HG03469 (cell line): Measurements from ENCODE around the gene GSK3B.

ENCODE experiments used
- ATAC-seq: cut with Tn5 transposase; IDR thresholded peaks from one replicate; pipeline ENCODE4 v1.9.1; 2021; ENCODE audit warnings: mild to moderate bottlenecking, moderate library complexity, moderate number of reproducible peaks; ENCODE audit not compliant: unreplicated experiment

GSK3B gene

GRCh38 chr3:119950666-119951325, 143.5 kb downstream of the GSK3B start:
- ATAC-seq: no peak

- no peak for ATAC-seq
Observed at GRCh38 chr3:119945291-119945690, 149.0 kb downstream of the GSK3B start.

- ATAC-seq: no peak
Observed at GRCh38 chr3:119944091-119944490, 150.2 kb downstream of the GSK3B start.

- no peak for ATAC-seq
Observed at GRCh38 chr3:119939077-119939476, 155.2 kb downstream of the GSK3B start.

DNA sequence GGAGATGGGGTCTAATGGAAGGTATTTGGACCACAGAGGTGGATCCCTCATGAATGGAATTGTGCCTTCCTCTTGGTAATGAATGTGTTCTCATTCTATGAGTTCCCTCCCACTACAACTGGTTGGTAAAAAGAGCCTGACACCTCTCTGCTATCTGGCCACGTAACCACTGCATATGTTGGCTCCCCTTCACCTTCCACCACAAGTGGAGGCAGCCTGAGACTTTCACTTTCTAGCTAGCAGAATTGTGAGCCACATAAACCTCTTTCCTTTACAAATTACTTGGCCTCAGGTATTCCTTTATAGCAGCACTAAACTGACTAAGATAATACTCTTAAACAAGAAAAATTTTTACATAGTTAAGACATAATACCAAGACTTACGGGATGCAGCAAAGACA, 157.0 kb downstream of the GSK3B start:
- ATAC-seq: peak; percentile 96

DNA sequence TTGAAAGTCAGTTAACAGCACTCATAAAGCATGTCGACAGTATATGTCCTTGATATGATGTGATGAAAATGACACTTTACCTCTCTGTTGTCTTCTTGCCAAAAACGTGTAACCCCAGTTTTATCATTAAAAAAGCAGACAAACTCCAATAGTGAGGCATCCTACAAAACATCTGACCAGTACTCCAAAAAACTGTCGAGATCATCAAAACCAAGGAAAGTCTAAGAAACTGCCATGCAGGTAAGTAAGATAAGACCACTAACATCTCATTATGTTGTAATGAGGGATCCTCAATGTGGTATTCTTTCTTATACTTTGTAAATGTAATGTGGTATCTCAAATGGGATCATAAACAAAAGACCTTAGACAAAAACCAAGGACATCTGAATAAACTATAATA, 160.0 kb downstream of the GSK3B start:
- no peak for ATAC-seq

DNA sequence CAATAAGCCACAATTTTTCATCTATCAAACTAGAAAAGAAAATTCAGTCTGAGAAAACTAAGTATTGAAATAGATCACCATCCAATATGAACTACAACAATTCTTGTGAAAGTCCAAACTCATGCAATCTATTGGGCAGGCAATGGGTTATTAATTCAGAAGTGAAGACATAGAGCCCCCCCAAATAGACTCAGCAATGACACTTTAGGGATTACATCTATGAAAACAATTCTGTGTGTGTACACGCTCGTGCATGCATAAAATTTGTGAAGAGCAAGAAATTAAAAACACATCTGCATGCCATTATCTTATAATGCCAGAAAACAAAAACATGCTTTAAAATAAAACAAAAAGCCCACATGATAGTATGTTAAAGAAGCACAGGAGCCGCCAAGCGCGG, 161.0 kb downstream of the GSK3B start:
- ATAC-seq: no peak

DNA sequence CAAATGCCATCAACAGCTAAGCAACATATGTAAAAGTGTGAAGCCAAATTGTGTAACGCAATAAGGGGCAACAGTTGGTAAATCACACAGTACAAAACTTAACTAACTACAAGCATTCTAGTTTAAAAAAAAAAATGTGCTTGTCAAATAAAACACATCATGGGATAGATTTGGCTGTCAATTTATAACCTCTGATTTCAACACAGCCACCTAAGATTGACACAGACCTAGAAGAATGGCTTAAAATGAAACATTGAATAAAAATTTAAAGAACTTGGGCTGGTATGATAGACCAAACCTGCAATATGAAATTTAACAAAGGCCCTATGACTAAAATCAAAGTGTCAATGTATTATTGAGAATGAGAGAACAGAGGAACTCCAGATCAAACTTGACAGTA, 164.0 kb downstream of the GSK3B start:
- ATAC-seq: no peak

DNA sequence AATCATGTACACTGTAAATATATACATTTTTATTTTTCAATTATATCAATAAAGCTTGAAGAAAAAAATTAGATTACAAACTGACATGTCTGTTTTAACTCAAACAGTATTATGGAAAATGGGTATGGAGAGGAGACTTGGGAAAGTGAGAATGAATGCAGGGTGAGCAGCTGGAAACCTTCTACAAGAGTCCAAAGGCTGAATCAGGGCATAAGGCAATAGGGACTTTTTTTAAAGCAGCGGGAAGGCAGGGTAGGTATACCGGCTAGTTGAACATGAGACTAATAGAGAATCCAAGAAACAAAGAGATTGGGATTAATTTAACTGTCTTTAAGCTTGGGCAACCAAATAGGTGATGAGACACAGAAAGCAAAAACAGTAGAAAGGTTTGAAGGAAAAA, 167.1 kb downstream of the GSK3B start:
- ATAC-seq: no peak

- no peak for ATAC-seq
Observed at GRCh38 chr3:119924111-119925094, 169.8 kb downstream of the GSK3B start.

DNA sequence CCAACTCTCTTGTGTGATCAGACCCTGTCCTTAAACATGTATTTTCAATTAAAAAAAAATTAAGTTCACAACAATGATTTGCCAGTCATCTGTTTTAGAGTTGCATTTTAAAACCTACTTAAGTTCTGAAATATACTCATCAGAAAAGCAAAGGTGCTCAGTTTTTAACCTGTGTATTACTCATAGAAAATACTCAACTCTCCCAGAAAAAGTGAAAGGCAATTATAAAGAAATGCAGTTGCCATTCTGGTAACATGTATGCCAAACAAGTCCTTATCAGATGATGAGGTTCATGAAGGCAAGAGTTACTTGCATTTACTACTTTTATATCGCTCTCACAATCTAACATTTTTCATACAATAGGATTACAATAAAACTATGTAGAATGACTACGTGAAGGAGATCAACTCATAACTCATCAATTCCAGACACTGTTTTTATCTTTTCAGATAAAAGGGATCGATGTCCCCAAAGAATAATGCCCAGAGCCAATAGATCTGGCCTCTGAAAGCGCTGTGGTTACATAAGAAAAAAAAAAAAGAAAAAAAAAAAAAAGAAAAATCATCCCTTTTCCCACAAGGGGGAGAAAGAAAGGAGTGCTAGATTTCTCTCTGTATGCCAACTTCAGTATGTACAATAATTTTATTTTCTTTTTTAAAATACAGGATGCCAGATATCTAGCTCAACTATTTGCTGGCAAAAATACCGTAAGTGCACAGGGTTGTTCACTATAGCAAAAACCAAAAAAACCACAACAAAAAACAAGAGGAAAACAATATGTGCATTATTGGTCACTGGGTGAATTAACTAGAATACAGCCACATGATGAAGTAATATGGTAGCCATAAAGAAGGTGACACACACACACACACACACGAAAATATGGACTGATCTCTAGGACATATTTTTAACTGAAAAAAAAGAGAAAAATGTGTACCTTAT, 175.0 kb downstream of the GSK3B start:
- ATAC-seq: no peak

DNA sequence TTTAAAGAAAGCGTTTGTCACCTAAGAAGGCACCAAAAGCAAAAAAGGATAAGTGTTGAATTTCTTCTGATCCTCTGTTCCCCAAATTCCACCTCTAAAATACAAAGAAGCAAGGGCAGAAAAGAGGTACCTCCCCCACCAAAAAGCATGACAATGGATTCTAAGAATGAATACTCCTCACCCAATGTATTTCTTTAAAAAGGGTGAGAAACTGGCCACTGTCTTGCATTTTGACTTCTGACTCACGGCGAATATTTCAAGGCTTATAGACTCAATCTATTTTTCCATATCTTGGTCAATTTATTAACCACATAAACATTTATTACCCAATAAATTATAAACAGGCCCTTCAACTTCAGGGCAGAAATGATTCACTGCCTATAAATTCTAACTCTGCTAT, 181.2 kb downstream of the GSK3B start:
- no peak for ATAC-seq

DNA sequence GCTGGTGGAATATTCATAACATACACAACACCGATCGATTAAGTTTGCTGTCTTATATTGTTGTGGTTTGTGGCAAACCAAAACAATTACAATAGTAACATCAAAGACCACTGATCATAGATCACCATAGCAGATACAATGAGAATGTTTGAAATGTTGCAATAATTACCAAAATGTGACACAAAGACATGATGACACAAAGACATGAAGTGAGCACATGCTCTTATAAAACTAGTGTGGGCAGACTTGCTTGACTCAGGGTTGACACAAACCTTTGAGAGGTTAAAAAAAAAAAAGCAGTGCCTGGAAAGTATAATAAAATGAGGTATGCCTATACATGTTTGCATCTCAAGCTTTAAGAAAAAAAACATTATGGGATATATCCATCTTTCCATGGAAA, 182.0 kb downstream of the GSK3B start:
- ATAC-seq: no peak

DNA sequence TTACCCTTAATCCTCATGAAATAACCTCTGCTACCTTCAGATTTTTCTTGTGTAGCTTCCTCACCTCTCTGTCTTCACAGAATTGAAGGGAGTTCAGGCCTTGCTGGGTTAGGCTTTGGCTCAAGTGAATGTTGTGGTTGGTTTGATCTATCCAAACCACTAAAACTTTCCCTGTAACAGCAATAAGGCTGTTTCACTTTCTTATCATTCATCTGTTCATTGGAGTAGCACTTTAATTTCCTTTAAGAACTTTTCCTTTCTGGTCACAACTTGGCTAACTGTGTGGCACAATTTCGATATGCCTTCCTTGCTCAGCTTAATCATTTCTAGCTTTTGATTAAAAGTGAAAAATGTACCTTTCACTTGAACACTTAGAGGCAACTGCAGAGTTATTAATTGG, 182.5 kb downstream of the GSK3B start:
- ATAC-seq: no peak

DNA sequence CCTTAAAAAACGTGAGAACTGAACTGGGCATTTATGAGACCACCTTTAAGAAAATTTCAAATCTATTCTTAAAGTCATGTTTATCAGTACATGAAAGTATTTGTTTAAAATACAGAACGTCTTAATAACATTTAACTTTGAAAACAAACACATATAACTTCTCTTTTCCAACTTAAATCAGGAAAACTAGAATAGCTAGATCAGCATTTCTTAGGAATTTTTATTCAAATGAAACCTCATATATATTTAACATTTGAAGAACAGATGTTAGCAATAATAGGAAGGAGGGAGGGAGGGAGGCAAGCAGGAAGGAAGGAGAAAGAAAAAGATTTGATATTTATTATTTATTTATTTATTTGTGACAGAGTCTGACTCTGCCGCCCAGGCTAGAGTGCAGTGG, 192.2 kb downstream of the GSK3B start:
- ATAC-seq: no peak

DNA sequence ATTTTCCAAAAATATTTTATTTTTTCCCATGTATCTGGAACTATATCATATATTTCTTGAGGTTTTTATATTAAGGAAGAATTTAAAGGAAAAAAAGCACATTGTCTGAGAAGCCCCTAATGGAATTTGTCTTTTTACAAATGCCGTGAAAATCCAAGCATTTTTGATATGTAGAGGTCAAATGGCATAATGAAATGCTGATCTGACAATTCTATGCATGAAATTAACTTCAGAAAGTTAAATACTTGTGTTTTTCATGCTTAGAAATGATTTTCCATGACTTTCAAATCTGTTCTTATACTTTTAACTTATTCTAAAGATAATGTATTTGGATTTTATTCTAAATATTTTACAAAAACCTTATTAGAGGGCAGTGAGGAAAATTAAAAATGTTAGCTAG, 193.1 kb downstream of the GSK3B start:
- no peak for ATAC-seq

- ATAC-seq: no peak
Observed at GRCh38 chr3:119899192-119899511, 195.1 kb downstream of the GSK3B start.

GRCh38 chr3:119898478-119899191, 195.6 kb downstream of the GSK3B start:
- no peak for ATAC-seq

DNA sequence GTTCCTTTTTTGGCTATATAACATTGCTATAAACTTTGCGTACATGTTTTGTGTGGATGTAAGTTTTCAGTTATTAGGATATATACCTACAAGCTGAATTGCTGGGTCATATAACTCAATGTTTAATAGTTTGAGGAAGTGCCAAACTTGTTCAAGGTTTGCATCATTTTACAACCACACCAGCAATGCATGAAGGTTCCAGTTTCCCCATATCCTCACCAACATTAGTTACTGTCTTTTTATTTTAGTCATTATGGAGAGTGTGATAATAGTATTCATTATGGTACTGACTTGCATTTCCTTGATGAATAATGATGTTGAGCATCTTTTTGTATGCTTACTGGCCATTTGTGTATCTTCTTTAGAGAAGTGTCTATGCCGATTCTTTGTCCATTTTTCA, 200.1 kb downstream of the GSK3B start:
- ATAC-seq: no peak

DNA sequence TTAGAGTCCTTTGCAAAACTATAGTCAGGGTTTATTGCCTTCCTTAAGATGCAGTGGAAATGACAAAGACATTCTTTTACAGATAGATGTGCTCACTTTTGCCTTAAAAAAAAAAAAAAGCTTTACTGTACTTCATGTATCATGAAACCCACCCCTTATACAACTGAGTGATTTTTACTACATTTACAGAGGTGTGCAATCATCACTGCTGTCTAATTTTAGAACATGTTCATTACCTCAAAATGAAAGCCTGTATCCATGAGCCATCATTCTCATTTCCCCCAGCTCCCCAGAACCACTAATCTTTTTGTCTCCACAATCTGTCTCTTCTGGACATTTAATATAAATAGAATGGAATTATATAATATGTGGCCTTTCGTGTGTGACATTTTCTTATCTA, 200.5 kb downstream of the GSK3B start:
- ATAC-seq: no peak
